H1 (cell line): ENCODE results near the gene AOC1. TPM values are rescaled to one million over a fixed set of nuclear protein-coding genes. Genes with fewer than 3 reads are reported as not detected.

Source experiments
- CTCF ChIA-PET: fragments of 300-600 bp; sonication (Branson Sonifier 250); formaldehyde crosslinking; loops from one replicate; lab custom pipeline; 2021; ENCODE audit not compliant: partially characterized antibody; lab: Charles Lee
- POLR2A ChIA-PET: fragments of 300-600 bp; sonication (Branson Sonifier 250); formaldehyde crosslinking; loops from one replicate; lab custom pipeline; 2021; ENCODE audit warnings: inconsistent platforms; ENCODE audit not compliant: partially characterized antibody; lab: Charles Lee
- DNase-seq, 2 experiments: peaks; one replicate each; pipeline versions ENCODE4 v3.0.0 to v3.0.0-alpha.2; 2010 to 2022; ENCODE audit warnings: low spot score in 2 of 2, low read depth in 1 of 2, mixed read lengths in 1 of 2
- FAIRE-seq: peaks from 2 replicates; lab custom pipeline; 2011; peaks lifted over from hg19 to GRCh38; lab: Jason Lieb, UNC
- H2AFZ ChIP-seq: 2 replicates; pipeline ENCODE4 v1.8.1; 2012; ENCODE audit warnings: low read length, inconsistent platforms
- H2AK5ac ChIP-seq: 2 replicates; pipeline ENCODE4 v1.6.1; 2013; ENCODE audit warnings: low read depth, low read length
- H2BK120ac ChIP-seq: replicated peaks from 2 replicates; pipeline ENCODE3; 2013; ENCODE audit warnings: low read depth, low read length, inconsistent platforms
- H2BK12ac ChIP-seq: 2 replicates; pipeline ENCODE4 v1.6.1; 2013; ENCODE audit warnings: low read depth, low read length
- H2BK15ac ChIP-seq: 2 replicates; pipeline ENCODE4 v1.6.1; 2013; ENCODE audit warnings: low read length
- H2BK20ac ChIP-seq: 2 replicates; pipeline ENCODE4 v1.6.1; 2013; ENCODE audit warnings: low read length
- H2BK5ac ChIP-seq: 2 replicates; pipeline ENCODE4 v1.6.1; 2013; ENCODE audit warnings: low read depth, low read length
- H3K14ac ChIP-seq: 2 replicates; pipeline ENCODE4 v1.6.1; 2013; ENCODE audit warnings: inconsistent platforms; ENCODE audit not compliant: insufficient read length
- H3K18ac ChIP-seq: 2 replicates; pipeline ENCODE4 v1.6.1; 2013; ENCODE audit warnings: low read length; ENCODE audit errors: extremely low read depth
- H3K23ac ChIP-seq: 2 replicates; pipeline ENCODE4 v1.6.1; 2013; ENCODE audit warnings: inconsistent platforms; ENCODE audit not compliant: insufficient read length
- H3K23me2 ChIP-seq: 2 replicates; pipeline ENCODE4 v1.6.1; 2013; ENCODE audit warnings: low read depth, low read length
- H3K27ac ChIP-seq: 2 replicates; pipeline ENCODE4 v1.6.1; 2011; ENCODE audit warnings: low read depth, low read length, inconsistent platforms
- H3K27me3 ChIP-seq, 4 experiments: replicated peaks in 1 of 4; 1 replicate in 1 of 4; 2 replicates in 3 of 4; pipeline versions ENCODE4 v1.6.1 to v1.8.1; 2011 to 2013; ENCODE audit warnings: low read length in 3 of 4, mild to moderate bottlenecking in 3 of 4, inconsistent platforms in 2 of 4, mixed read lengths in 2 of 4, moderate library complexity in 1 of 4; ENCODE audit not compliant: control insufficient read depth in 3 of 4, insufficient read depth in 3 of 4; ENCODE audit errors: extremely low read depth in 1 of 4
- H3K36me3 ChIP-seq, 4 experiments: 2 replicates each; pipeline versions ENCODE4 v1.6.1 to v1.8.1; 2011 to 2013; ENCODE audit warnings: mild to moderate bottlenecking in 4 of 4, low read length in 3 of 4, moderate library complexity in 2 of 4, control low read depth in 1 of 4, inconsistent platforms in 1 of 4; ENCODE audit not compliant: insufficient read depth in 4 of 4, control insufficient read depth in 2 of 4
- H3K4ac ChIP-seq: replicated peaks from 2 replicates; pipeline ENCODE3; 2013; ENCODE audit warnings: low read length, low read depth, mixed read lengths, inconsistent platforms; ENCODE audit not compliant: insufficient read length
- H3K4me1 ChIP-seq, 4 experiments: replicated peaks in 1 of 4; 1 replicate in 1 of 4; 2 replicates in 3 of 4; pipeline versions ENCODE4 v1.6.1 to v1.8.1; 2011 to 2013; ENCODE audit warnings: low read length in 3 of 4, inconsistent platforms in 2 of 4, mixed read lengths in 1 of 4; ENCODE audit not compliant: insufficient read depth in 4 of 4, control insufficient read depth in 3 of 4
- H3K4me2 ChIP-seq, 2 experiments: 2 replicates each; pipeline versions ENCODE4 v1.6.1 to v1.8.1; 2011 to 2013; ENCODE audit warnings: low read depth in 2 of 2, low read length in 2 of 2, control low read depth in 1 of 2, inconsistent platforms in 1 of 2, mild to moderate bottlenecking in 1 of 2; ENCODE audit not compliant: insufficient read depth in 1 of 2
- H3K4me3 ChIP-seq, 4 experiments: fragments of 200-600, 300-600 bp in 1 of 4; sonication (generic), shearing (Covaris generic), sonication (Bioruptor Twin) in 1 of 4; 2 replicates each; pipeline versions ENCODE4 v1.5.1 to v1.8.1; 2011 to 2016; ENCODE audit warnings: low read length in 4 of 4, low read depth in 3 of 4, control low read depth in 2 of 4, inconsistent platforms in 2 of 4, mild to moderate bottlenecking in 2 of 4, mixed read lengths in 1 of 4, moderate library complexity in 1 of 4; ENCODE audit not compliant: insufficient read depth in 2 of 4; ENCODE audit errors: extremely low read depth in 1 of 4
- H3K56ac ChIP-seq: replicated peaks from 2 replicates; pipeline ENCODE3; 2013; ENCODE audit warnings: low read depth, mild to moderate bottlenecking, mixed read lengths, low read length, inconsistent platforms; ENCODE audit not compliant: insufficient read length
- H3K79me1 ChIP-seq: 2 replicates; pipeline ENCODE4 v1.6.1; 2013; ENCODE audit warnings: low read depth, low read length, control low read depth
- H3K79me2 ChIP-seq, 2 experiments: 2 replicates each; pipeline versions ENCODE4 v1.6.1 to v1.8.1; 2012 to 2013; ENCODE audit warnings: low read length in 2 of 2, mild to moderate bottlenecking in 2 of 2, inconsistent platforms in 1 of 2; ENCODE audit not compliant: insufficient read depth in 2 of 2, control insufficient read depth in 1 of 2
- H3K9ac ChIP-seq, 4 experiments: replicated peaks in 1 of 4; 1 replicate in 1 of 4; 2 replicates in 3 of 4; pipeline versions ENCODE4 v1.6.1 to v1.8.1; 2011 to 2013; ENCODE audit warnings: low read depth in 3 of 4, low read length in 3 of 4, control low read depth in 2 of 4, mild to moderate bottlenecking in 2 of 4, moderate library complexity in 2 of 4, inconsistent platforms in 1 of 4; ENCODE audit errors: extremely low read depth in 1 of 4
- H3K9me3 ChIP-seq, 2 experiments: 2 replicates each; pipeline versions ENCODE4 v1.6.1 to v1.8.1; 2012 to 2013; ENCODE audit warnings: mild to moderate bottlenecking in 2 of 2, moderate library complexity in 2 of 2, control low read depth in 1 of 2, inconsistent platforms in 1 of 2, low read depth in 1 of 2, low read length in 1 of 2, mixed read lengths in 1 of 2; ENCODE audit not compliant: insufficient read depth in 2 of 2
- H4K20me1 ChIP-seq, 2 experiments: replicated peaks in 1 of 2; 2 replicates each; pipeline versions ENCODE3 to v1.8.1; 2011 to 2013; ENCODE audit warnings: inconsistent platforms in 2 of 2, low read length in 2 of 2, mild to moderate bottlenecking in 1 of 2; ENCODE audit not compliant: insufficient read depth in 2 of 2, control insufficient read depth in 1 of 2
- H4K5ac ChIP-seq: 2 replicates; pipeline ENCODE4 v1.6.1; 2013; ENCODE audit warnings: low read length, low read depth, mixed read lengths, inconsistent platforms; ENCODE audit not compliant: insufficient read length
- H4K8ac ChIP-seq: 2 replicates; pipeline ENCODE4 v1.8.0; 2013; ENCODE audit warnings: mild to moderate bottlenecking, moderate library complexity, low read length, inconsistent platforms; ENCODE audit not compliant: insufficient read depth; ENCODE audit errors: extremely low read depth
- H4K91ac ChIP-seq: replicated peaks from 2 replicates; pipeline ENCODE3; 2013; ENCODE audit warnings: low read length, mixed read lengths, inconsistent platforms; ENCODE audit not compliant: insufficient read length
- BRCA1 ChIP-seq: IDR thresholded peaks from 2 replicates; pipeline ENCODE4 v1.6.1; 2012; ENCODE audit warnings: low read depth, low read length, improper control_type of control experiment
- CBX8 ChIP-seq: fragments of 300-800, 300-1000 bp; sonication (generic); IDR thresholded peaks from 2 replicates; pipeline ENCODE4 v1.7.1; 2016; ENCODE audit warnings: low read depth, low read length, borderline replicate concordance
- EGR1 ChIP-seq: IDR thresholded peaks from 2 replicates; pipeline ENCODE4 v1.6.1; 2011; ENCODE audit warnings: low read depth, low read length, borderline replicate concordance
- GTF2F1 ChIP-seq: IDR thresholded peaks from 2 replicates; pipeline ENCODE4 v1.6.1; 2012; ENCODE audit warnings: low read depth, low read length, improper control_type of control experiment, borderline replicate concordance
- MAFK ChIP-seq: IDR thresholded peaks from 2 replicates; pipeline ENCODE4 v1.6.1; 2012; ENCODE audit warnings: low read depth, mild to moderate bottlenecking, improper control_type of control experiment, low read length
- MAX ChIP-seq: IDR thresholded peaks from 2 replicates; pipeline ENCODE4 v1.6.1; 2012; ENCODE audit warnings: inconsistent platforms
- NANOG ChIP-seq: IDR thresholded peaks from 2 replicates; pipeline ENCODE4 v1.6.1; 2011; ENCODE audit warnings: low read length, low read depth, mild to moderate bottlenecking, inconsistent platforms; ENCODE audit not compliant: insufficient read depth, poor library complexity, severe bottlenecking
- PHF8 ChIP-seq: fragments of 200-600 bp; sonication (generic); conservative IDR thresholded peaks from 2 replicates; pipeline ENCODE4 v1.7.1; 2012; ENCODE audit warnings: low read depth, mild to moderate bottlenecking, inconsistent platforms, low read length, moderate library complexity
- RBBP5 ChIP-seq: IDR thresholded peaks from 2 replicates; pipeline ENCODE4 v1.7.1; 2012; ENCODE audit warnings: low read depth, mild to moderate bottlenecking, inconsistent platforms, low read length, moderate library complexity, borderline replicate concordance
- RXRA ChIP-seq: IDR thresholded peaks from 2 replicates; pipeline ENCODE4 v1.6.1; 2011; ENCODE audit warnings: low read depth, mild to moderate bottlenecking, low read length, moderate library complexity; ENCODE audit not compliant: insufficient read depth
- TAF7 ChIP-seq: optimal IDR thresholded peaks from 2 replicates; pipeline ENCODE3; 2011; ENCODE audit warnings: low read depth, mild to moderate bottlenecking, inconsistent platforms, low read length, moderate library complexity, borderline replicate concordance
- whole genome bisulfite sequencing, 2 experiments: shearing (Covaris generic) in 1 of 2; methylation state at CpG; one replicate each; pipeline versions ENCODE4 v1.1.6 to v1.1.7; 2013 to 2015; ENCODE audit warnings: low lambda C conversion rate in 2 of 2, mixed read lengths in 2 of 2, inconsistent platforms in 1 of 2, low coverage in 1 of 2, missing lambda C conversion rate in 1 of 2; ENCODE audit not compliant: insufficient replicate concordance in 2 of 2, insufficient coverage in 1 of 2, insufficient read length in 1 of 2; ENCODE audit errors: extremely low coverage in 1 of 2, missing lambda C conversion rate in 1 of 2; 5-methylcytosine and 5-hydroxymethylcytosine counted together
- polyA plus RNA-seq, 7 experiments: library from polyadenylated mRNA; depleted of rRNA in 3 of 7; stranded (reverse) in 5 of 7; unstranded in 2 of 7; fragments of >200 nt in 5 of 7; fragments of 200-250 nt in 2 of 7; gene quantifications; 1 replicate in 5 of 7; 2 replicates in 1 of 7; 4 replicates in 1 of 7; pipeline versions ENCODE4 v1.2.1 to v1.2.3, GENCODE V29; 2011 to 2013; ENCODE audit warnings: missing spikeins in 2 of 7, mixed read lengths in 2 of 7
- total RNA-seq: library from RNA; stranded (reverse); fragmentation: NEBNext Ultra II Directional; extraction: Animal tissue kit (Norgen Biotek cat#: 25700); gene quantifications from 2 replicates; pipeline ENCODE4 v1.2.1, GENCODE V29; 2021
- TF ChIP-seq, protein P1 (sequence below): IDR thresholded peaks from 2 replicates; pipeline ENCODE4 v1.6.1; 2011; ENCODE audit warnings: low read depth, mild to moderate bottlenecking, low read length; ENCODE audit not compliant: insufficient read depth

Gene AOC1
- total and polyA plus RNA-seq, 2 of the 8 experiments (the other 6 are each of a cell fraction or from before 2014, with no cell fraction given): 0.15 to 0.17 TPM

DNA sequence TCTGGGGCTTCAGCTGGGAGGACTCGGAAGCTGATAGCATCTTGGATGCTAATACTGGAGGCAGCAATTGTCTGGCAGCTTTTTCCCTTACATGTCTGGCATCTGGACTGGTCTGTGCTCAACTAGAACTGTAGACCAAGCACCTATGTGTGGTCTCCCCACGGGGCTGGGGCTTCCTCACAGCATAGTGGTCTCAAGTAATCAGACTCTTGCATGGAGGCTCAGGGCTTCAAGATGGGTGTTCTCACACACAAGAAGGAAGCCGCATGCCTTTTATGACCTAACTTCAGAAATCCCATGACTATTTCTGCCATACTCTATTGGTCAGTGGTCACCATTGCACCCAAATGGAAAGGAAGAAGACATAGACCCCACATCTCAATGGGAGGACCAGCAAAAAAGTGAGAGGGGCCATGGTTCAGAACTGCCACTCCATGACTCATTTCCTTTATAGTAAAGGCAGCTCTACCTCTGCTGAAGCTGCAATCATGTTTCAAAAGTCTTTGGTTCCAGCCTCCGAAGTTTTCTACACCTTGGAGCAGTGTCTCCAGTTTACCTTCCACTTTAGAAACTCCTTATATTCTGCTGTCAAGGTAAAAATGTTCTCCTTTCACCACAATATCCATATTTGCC lies 14.7 kb downstream of the AOC1 start:
- Histone ChIP-seq H3K9ac (no peak overlapping the region), H2BK120ac (no peak overlapping the region), H3K27me3 (no peaks in the 10 kb centered on the region), H3K4me3 (no peak overlapping the region), H2BK15ac (no peak overlapping the region), H3K9me3 (0 out of 4 replicates have a peak, but pooled peaks cover 0 to 5% of the 10 kb centered on the region in 2 experiments), H3K36me3 (no peaks in the 10 kb centered on the region), H4K20me1 (no peaks in the 10 kb centered on the region), H3K23ac (no peak overlapping the region), H3K4me1 (peaks cover 0 to 3% (median under 1%) of the 10 kb centered on the region in 4 experiments; a peak in 3 of 7 replicates), H4K5ac (no peak overlapping the region), H3K23me2 (no peaks in the 10 kb centered on the region), H3K27ac (no peak overlapping the region), H2BK20ac (no peak overlapping the region), H3K79me2 (no peaks in the 10 kb centered on the region), H4K8ac (no peak overlapping the region), H2AFZ (no peak overlapping the region), H2BK5ac (no peak overlapping the region), H3K4me2 (no peak overlapping the region), H3K18ac (no peak overlapping the region), H3K4ac (no peak overlapping the region), H4K91ac (no peak overlapping the region), H3K14ac (no peak overlapping the region), H3K79me1 (no peaks in the 10 kb centered on the region), H2AK5ac (no peak overlapping the region), H3K56ac (no peak overlapping the region), H2BK12ac (no peak overlapping the region)
- POLR2A ChIA-PET: no interaction called here
- DNase-seq (no peak), FAIRE-seq (no peak)
- WGBS, 2 experiments: 84% methylated on average over 4 of the region's 4 CpGs; no CpG with 5 or more reads in 1 of the 2 experiments
- CTCF ChIA-PET: interaction anchor here (1.0 to 3.2 kb wide), 6 partner anchors 8 to 114 kb away, joined by 3 to 31 read pairs (median 4); no protein-coding TSS in a partner anchor
- no peak for TF ChIP-seq RXRA
- TF ChIP-seq, protein P1, sequence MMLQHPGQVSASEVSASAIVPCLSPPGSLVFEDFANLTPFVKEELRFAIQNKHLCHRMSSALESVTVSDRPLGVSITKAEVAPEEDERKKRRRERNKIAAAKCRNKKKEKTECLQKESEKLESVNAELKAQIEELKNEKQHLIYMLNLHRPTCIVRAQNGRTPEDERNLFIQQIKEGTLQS: no peak
- TF ChIP-seq PHF8: no peak
- no peak for TF ChIP-seq MAX
- TF ChIP-seq TAF7: no peak
- no peak for TF ChIP-seq GTF2F1
- no peak for TF ChIP-seq EGR1
- no peak for TF ChIP-seq CBX8
- TF ChIP-seq NANOG: no peak
- TF ChIP-seq MAFK: no peak
- no peak for TF ChIP-seq BRCA1
- no peak for TF ChIP-seq RBBP5
